ENCODE data around the gene ARNT2. TPM values are rescaled to one million over a fixed set of nuclear protein-coding genes. Genes with fewer than 3 reads are reported as not detected.
"Not testable (repeated sequence)": the region's sequence is repeated elsewhere in the genome, so short reads cannot be mapped to it uniquely, and the experiment has no call there.

The ARNT2 gene
- total RNA-seq, 1 donor from 2014 or later, result 35.7 TPM

GRCh38 chr15:80643431-80643951 is 239.3 kb downstream of the ARNT2 start:
- no peak for TF ChIP-seq CTCF (IDR thresholded peaks at IDR 0.05; ENCODE audit: partially characterized antibody, unreplicated experiment)
- peaks cover 4% of the 10 kb centered on the region for H3K27me3 Mint-ChIP-seq (ENCODE audit: unreplicated experiment)
- no peak overlapping the region for H3K4me3 Mint-ChIP-seq (ENCODE audit: unreplicated experiment)
- DNase-seq, result no peak
- H3K9me3 Mint-ChIP-seq (ENCODE audit: unreplicated experiment), result no peaks in the 10 kb centered on the region
- H3K36me3 Mint-ChIP-seq (ENCODE audit: unreplicated experiment), result peaks cover 26% of the 10 kb centered on the region
- H3K27ac Mint-ChIP-seq (ENCODE audit: unreplicated experiment), result no peak overlapping the region
- no peaks in the 10 kb centered on the region for H3K4me1 Mint-ChIP-seq (ENCODE audit: low read depth, unreplicated experiment)

GRCh38 chr15:80645494-80646065 is 241.4 kb downstream of the ARNT2 start:
- Mint-ChIP-seq H3K4me1 (ENCODE audit: low read depth, unreplicated experiment) (no peaks in the 10 kb centered on the region), H3K4me3 (ENCODE audit: unreplicated experiment) (no peak overlapping the region), H3K36me3 (ENCODE audit: unreplicated experiment) (peaks cover 20% of the 10 kb centered on the region), H3K27ac (ENCODE audit: unreplicated experiment) (no peak overlapping the region), H3K27me3 (ENCODE audit: unreplicated experiment) (peaks cover 9% of the 10 kb centered on the region), H3K9me3 (ENCODE audit: unreplicated experiment) (no peaks in the 10 kb centered on the region)
- no peak for DNase-seq
- TF ChIP-seq CTCF (IDR thresholded peaks at IDR 0.05; ENCODE audit: partially characterized antibody, unreplicated experiment), result no peak

GRCh38 chr15:80647424-80647823 is 243.2 kb downstream of the ARNT2 start:
- H3K27me3 Mint-ChIP-seq (ENCODE audit: unreplicated experiment); H3K9me3 Mint-ChIP-seq (ENCODE audit: unreplicated experiment); H3K36me3 Mint-ChIP-seq (ENCODE audit: unreplicated experiment); DNase-seq; H3K4me1 Mint-ChIP-seq (ENCODE audit: low read depth, unreplicated experiment); H3K4me3 Mint-ChIP-seq (ENCODE audit: unreplicated experiment); H3K27ac Mint-ChIP-seq (ENCODE audit: unreplicated experiment): not testable (repeated sequence)

Small RNA genes lying within 50 kb of the gene (microRNA-seq; reads per million reads assigned to microRNA genes)
- gene MIR5572 (ENCODE audit: unreplicated experiment), result not detected

Other genes with a start within 250 kb of the ARNT2 start
- gene CTXND1, start 152.2 kb upstream of the ARNT2 start, total RNA-seq (ENCODE audit: unreplicated experiment), result 0.39 TPM